Stimulated activated CD8-positive, alpha-beta memory T cell treated with anti-CD3 and anti-CD28 coated beads, Interleukin-15, amount 100 ng/mL, for 1 hour (primary cell): Measurements from ENCODE around the gene DTX2.
A peak's percentile ranks its signal among the peaks of the same experiment; 100 is the strongest.
"Not testable (repeated sequence)": the region's sequence is repeated elsewhere in the genome, so short reads cannot be mapped to it uniquely, and the experiment has no call there.

Experiments
- DNase-seq: peaks from one replicate; pipeline ENCODE4 v3.0.0-alpha.2; 2020; ENCODE audit warnings: low read depth

DTX2 gene

DNA sequence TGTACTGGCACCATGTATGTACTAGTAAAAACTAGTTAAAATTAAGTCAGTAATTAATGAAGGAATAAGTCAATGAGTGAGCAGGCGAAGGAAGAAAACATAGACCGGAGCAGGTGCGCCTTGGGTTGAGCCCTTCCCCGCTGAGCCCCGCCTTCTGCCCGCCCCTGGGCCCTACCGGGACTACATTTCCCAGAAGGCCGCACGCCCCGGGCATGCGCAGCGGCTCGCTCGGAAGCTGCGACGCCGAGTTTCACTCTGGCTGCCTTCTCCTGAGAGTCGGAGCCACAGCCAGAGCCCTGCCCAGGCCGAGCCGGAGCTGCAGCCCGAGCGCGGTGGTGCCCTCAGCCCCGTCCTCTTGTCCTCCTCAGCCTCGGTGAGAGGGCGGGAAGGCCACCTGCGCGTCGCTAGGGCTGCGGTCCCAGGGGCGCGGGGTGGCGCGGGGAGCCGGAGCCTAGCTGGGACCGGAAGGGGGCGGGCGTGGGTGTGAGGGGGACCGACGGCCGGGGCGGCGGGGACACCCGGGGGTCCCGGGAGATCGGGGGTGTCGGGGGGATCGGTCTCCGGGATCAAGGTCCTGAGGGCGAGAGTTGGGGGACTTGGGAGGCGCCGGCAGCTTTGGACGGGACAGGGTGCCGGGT lies at the start of gene DTX2:
Gene DTX2 (plus strand): TSS at position 246 of the 638 bp plus-strand sequence. CDS start 18,801 bp downstream, outside the sequence.
- not testable (repeated sequence) for DNase-seq

DNA sequence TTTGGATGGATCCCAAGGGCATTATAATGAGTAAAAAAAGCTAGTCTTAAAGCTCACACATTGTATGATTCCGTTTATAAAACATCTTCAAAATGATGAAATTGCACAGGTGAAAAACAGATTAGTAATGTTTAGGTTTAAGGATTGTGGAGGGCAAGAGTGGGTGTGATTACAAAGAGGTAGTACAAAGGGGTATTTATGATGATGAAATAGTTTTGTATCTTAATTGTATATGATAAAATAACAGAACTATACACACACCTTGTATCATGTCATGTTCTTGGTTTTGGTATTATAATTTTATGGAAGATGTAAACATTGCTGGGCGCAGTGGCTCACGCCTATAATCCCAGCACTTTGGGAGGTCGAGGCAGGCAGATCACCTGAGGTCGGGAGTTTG lies 49.3 kb upstream of the DTX2 start:
- DNase-seq = no peak

GRCh38 chr7:76417654-76418310 lies 43.7 kb upstream of the DTX2 start:
- not testable (repeated sequence) for DNase-seq

DNA sequence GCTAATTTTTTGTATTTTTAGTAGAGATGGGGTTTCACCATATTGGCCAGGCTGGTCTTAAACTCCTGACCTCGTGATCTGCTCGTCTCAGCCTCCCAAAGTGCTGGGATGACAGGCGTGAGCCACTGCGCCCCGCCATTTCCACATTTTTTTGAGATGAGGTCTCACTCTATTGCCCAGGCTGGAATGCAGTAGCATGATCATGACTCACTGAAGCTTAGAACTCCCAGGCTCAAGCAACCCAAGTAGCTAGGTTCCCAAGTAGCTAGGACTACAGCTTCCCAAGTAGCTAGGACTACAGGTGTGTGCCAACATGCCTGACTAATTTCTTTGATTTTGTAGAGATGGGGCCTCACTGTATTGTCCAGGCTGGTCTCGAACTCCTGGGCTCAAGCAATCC lies 40.4 kb upstream of the DTX2 start:
- DNase-seq = not testable (repeated sequence)

GRCh38 chr7:76423666-76424412 lies 37.7 kb upstream of the DTX2 start:
- no peak for DNase-seq

- DNase-seq = no peak
These were observed 36.9 kb upstream of the DTX2 start, which contains the start of gene ZP3 for GRCh38 chr7:76424413-76425111. ZP3 (plus strand) TSS chr7:76424950; CDS start chr7:76424965, 15 bp downstream.

DNA sequence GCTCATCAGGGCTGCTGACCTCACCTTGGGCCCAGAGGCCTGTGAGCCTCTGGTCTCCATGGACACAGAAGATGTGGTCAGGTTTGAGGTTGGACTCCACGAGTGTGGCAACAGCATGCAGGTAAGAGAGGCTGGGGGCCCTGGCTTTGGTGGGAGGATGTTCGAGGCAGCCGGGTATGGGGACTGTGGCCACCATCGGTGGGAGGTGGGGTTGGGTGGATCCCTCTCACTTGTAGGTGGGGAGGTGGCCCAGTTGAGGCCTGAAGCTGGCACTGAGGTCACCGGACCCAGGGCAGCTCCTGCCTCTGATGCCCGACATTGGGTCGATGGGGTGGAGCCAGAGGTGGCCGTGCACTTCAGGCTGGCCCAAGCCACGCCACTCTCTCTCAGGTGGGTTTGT lies 36.4 kb upstream of the DTX2 start:
- no peak for DNase-seq

DNA sequence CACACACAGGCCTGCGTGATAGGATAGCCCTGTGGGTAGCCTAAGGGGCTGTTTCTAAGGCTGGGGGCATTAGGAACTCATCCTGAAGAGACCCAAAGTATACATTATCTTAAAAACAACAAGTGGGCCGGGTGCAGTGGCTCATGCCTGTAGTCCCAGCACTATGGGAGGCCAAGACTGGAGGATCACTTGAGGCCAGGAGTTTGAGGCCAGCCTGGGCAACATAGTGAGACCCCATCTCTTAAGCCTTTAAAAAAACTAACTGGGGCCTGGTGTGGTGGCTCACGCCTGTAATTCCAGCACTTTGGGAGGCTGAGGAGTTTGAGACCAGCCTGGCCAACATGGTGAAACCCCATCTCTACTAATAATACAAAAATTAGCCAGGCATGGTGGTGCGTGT lies 36.0 kb upstream of the DTX2 start:
- DNase-seq = not testable (repeated sequence)

DNA sequence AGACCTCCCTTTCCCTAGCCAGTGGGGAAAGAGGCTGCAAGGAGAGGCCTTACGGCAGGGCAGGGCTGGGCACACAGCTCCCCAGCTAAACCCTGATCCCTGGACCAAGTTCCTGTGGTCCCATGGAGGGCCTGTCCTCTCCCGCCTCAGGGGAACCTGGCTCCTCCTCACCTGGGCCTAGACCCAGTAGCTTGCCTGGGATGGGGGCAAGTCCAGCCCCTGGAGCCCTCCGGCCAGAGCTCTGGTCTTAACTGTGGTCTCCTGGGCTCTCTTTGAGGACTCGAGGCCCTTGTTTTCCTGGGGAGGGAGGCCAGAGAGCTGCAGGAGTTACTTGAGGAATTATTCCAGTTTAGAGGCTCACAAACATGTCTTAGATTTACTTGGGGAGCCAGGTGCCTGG lies 35.3 kb upstream of the DTX2 start:
- DNase-seq = no peak

DNA sequence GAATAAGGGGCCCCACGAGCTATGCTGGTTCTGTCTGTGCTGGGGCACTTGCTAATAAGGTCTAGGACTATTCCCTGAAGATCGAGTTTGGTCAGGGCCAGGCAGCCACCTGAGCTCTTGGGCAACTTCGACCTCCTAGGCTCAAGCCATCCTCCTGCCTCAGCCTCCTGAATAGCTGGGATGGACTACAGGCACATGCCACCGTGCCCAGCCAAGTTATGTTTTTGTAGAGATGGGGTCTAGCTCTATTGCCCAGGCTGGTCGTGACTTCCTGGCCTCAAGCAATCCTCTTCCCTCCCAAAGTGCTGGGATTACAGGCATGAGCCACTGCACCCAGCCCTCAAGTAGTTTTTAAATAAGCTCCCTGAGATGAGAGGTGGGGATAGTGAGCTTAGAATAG lies 33.9 kb upstream of the DTX2 start:
- no peak for DNase-seq

DNA sequence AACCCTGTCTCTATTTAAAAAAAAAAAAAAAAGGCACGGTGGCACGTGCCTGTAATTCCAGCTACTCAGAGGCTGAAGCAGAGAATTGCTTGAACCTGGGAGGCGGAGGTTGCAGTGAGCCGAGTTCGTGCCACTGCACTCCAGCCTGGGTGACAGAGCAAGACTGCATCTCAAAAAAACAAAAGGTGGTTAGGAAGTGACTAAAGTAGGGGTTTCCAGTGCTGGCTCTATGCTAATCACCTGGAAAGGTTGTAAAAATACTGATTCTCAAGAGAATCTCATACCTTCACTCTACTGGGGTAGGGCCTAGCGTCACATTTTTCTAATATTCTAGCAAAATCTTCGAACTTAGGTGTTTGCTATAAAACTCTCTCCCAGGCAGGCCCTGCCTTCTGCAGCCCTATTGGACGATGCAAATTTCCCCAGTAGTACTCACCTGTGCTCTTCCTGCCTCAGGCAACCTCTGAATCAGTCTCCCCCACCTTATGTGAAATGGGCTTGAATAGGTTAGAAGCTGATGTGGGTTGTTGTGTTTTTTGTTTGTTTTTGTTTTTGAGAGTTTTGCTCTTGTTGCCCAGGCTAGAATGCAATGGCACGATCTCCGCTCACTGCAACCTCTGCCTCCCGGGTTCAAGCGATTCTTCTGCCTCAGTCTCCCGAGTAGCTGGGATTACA lies 33.2 kb upstream of the DTX2 start:
- no peak for DNase-seq

DNA sequence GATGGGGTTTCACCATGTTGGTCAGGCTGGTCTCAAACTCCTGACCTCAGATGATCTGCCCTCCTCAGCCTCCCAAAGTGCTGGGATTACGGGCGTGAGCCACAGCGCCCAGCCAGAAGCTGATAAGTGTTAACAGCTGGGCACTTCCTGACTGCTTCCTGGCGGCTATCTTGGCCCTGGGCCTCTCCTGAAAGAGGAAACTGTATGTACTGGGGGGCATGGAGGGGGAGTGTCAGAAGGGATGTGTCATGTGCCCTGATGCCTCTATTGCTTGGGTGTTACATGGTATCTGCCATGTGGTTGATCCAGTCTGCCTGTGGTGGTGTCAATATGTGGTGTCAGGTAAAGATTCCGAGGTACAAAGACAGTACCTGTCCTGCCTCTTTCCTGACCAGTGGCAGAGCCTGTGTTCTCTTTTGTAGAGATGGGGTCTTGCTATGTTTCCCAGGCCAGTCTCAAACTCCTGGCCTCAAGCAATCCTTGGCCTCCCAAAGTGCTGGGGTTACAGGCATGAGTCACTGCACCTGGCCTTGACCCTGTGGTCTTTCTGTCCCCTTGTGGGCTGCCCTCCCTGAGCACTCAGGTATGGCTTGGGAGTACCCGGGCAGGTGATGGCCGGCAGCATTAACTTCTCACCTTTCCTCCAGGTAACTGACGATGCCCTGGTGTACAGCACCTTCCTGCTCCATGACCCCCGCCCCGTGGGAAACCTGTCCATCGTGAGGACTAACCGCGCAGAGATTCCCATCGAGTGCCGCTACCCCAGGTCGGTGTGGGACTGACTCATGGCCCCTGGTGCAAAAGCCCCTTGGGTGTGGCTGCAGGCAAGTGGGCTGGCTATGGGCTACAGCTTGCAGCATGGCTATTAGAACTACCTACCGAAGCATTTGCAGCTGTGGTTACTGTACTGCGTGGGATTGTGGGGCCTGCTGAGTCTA lies 32.4 kb upstream of the DTX2 start:
- DNase-seq = no peak

- no peak for DNase-seq
These were observed 31.3 kb upstream of the DTX2 start for GRCh38 chr7:76430211-76430610.

DNA sequence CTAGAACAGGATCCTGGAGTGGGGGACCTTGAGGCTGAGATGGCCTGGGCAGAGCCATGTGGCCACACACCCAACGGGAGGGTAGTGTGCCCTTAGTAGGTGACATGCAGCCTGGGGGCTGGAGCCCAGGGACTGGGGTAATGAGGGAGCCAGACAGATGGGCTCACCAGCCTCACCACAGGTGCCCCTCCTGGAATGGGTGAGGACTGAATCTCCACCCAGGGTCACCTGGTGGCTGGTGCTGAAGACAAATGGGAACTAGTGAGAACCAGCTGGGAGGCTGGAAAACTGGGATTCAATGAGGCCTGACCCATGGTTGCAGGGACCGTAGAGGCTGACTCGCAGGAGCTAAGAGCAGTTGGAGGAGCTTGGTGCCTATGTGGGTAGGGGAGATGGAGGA lies 30.7 kb upstream of the DTX2 start:
- DNase-seq = no peak

- DNase-seq = peak; percentile 20
These were observed 23.6 kb upstream of the DTX2 start for GRCh38 chr7:76437873-76438272.

DNA sequence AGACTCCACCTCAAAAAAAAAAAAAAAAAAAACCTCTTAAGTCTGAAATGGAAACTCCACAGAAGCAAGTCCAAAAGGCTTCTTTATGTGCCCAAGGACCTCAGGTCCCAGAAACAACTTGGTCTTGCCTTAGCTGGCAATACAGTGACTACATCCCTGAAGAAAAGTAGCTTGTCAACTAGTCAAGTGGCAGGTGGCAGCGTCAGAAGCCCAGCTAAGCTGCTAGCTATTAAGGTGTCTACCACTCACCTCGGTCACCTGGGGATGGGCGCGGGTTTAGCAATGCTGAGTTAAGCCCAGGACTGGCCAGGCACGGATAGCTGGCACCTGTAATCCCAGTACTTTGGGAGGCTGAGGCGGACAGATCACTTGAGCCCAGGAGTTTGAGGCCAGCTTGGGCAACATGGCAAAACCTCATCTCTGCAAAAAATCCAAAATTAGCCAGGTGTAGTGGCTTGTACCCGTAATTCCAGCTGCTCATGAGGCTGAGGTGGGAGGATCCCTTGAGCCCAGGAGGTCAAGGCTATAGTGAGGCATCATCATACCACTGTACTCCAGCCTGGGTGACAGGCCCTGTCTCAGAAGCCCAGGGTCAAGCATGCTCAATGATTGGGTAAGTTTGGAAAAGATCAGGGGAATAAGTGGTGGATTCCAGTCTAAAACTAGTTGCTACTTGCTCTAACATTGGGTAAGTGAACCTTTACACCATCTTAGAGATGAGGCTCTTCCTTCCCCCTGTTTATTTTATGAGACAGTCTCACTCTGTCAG lies 22.2 kb upstream of the DTX2 start:
- not testable (repeated sequence) for DNase-seq

DNA sequence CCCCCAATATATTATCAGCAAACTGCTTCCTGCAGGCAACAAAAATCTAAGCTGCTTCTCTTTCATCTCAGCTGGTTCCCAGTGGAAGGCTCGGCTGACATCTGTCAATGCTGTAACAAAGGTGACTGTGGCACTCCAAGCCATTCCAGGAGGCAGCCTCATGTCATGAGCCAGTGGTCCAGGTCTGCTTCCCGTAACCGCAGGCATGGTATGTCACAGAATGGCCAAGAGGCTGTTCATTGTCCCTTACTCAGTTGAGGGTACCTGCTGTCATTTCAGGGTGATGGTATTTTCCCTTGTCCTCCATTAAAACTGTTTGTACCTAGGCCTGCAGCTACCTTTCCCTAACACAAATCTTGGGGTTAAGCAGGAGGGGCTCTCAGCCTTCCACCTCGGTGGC lies 21.1 kb upstream of the DTX2 start:
- not testable (repeated sequence) for DNase-seq

DNA sequence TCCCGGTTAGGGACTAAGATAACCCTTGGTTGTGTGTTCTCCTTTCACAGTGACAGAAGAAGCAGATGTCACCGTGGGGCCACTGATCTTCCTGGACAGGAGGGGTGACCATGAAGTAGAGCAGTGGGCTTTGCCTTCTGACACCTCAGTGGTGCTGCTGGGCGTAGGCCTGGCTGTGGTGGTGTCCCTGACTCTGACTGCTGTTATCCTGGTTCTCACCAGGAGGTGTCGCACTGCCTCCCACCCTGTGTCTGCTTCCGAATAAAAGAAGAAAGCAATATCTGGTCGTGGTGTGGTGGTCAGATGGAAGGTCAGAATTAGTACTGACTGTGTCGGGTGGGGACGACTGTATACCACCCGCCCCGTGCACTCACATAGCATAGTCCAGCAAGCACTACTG lies 19.7 kb upstream of the DTX2 start:
- DNase-seq = not testable (repeated sequence)

DNA sequence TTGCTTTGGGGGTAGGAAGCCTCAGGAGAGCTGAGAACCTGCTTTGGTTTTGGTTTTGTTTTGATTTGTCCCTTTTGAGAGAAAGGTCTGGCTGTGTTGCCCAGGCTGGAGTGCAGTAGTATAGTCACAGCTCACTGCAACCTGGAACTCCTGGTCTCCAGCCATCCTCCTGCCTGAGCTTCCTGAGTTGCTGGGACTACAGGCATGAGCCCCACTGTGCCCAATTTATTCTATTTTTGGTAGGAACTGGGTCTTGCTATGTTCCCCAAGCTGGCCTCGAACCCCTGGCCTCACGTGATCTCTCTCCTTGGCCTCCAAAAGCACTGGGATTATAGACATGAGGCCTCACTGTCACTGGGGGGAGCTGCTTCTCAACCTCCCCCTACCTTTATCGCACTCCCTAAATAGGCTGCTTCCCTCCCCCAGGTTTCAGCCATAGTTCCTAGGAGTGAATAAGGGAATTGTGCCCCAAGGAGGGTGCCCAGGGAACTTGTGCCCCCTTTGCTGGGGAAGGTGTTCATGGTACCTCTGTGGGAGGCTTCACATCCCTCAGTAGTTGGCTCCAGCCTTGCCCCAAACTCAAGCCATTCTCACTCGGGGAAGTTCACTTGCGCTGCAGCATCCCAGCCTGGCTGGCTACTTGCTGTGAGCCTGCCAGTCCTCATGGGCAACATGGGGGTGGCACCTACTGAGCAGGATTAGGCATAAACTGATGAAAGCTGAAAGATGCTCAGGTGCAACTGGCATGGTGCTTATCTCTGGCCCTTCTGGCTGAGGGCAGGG lies 18.7 kb upstream of the DTX2 start:
- not testable (repeated sequence) for DNase-seq
